Stomach smooth muscle (tissue), 2 donors: ENCODE data around the gene UGT1A4.
"Not testable (repeated sequence)": the region's sequence is repeated elsewhere in the genome, so short reads cannot be mapped to it uniquely, and the experiment has no call there.

ENCODE experiments used
- H3K27ac ChIP-seq: one replicate; pipeline ENCODE4 v1.7.0; 2013; ENCODE audit warnings: mild to moderate bottlenecking, low read length, inconsistent platforms
- H3K27me3 ChIP-seq, 2 donors: one replicate each; pipeline ENCODE4 v1.7.0; 2013; ENCODE audit warnings: low read length in 2 of 2; ENCODE audit not compliant: insufficient read depth in 2 of 2, control insufficient read depth in 1 of 2
- H3K36me3 ChIP-seq, 2 donors: one replicate each; pipeline ENCODE4 v1.7.0; 2013; ENCODE audit warnings: low read length in 2 of 2; ENCODE audit not compliant: control insufficient read depth in 2 of 2, insufficient read depth in 2 of 2
- H3K4me1 ChIP-seq: one replicate; pipeline ENCODE4 v1.7.0; 2013; ENCODE audit warnings: low read length; ENCODE audit not compliant: control insufficient read depth, insufficient read depth
- H3K4me3 ChIP-seq, 2 donors: one replicate each; pipeline ENCODE4 v1.7.0; 2013; ENCODE audit warnings: low read length in 2 of 2
- H3K9ac ChIP-seq, 2 donors: one replicate each; pipeline ENCODE4 v1.7.0; 2013; ENCODE audit warnings: low read length in 2 of 2, mild to moderate bottlenecking in 1 of 2
- H3K9me3 ChIP-seq, 2 donors: one replicate each; pipeline ENCODE4 v1.7.0; 2013; ENCODE audit warnings: low read length in 2 of 2; ENCODE audit not compliant: control insufficient read depth in 2 of 2
- donor health status: healthy.
- donor health status: Pancreatic carcinoma.

The UGT1A4 gene

GRCh38 chr2:233700028-233700635 lies 18.4 kb upstream of the UGT1A4 start:
- H3K4me1 ChIP-seq, result no peaks in the 10 kb centered on the region
- H3K4me3 ChIP-seq, result no peak overlapping the region
- H3K9me3 ChIP-seq, result no peaks in the 10 kb centered on the region
- H3K27me3 ChIP-seq, result no peaks in the 10 kb centered on the region
- H3K27ac ChIP-seq, result no peak overlapping the region
- no peak overlapping the region for H3K9ac ChIP-seq
- no peaks in the 10 kb centered on the region for H3K36me3 ChIP-seq

GRCh38 chr2:233700842-233701241 lies 17.7 kb upstream of the UGT1A4 start:
- H3K36me3 ChIP-seq, H3K4me3 ChIP-seq, H3K4me1 ChIP-seq, H3K9me3 ChIP-seq, H3K9ac ChIP-seq, H3K27me3 ChIP-seq, H3K27ac ChIP-seq: not testable (repeated sequence)

- no peaks in the 10 kb centered on the region for H3K4me1 ChIP-seq
- no peaks in the 10 kb centered on the region for H3K9me3 ChIP-seq
- no peak overlapping the region for H3K27ac ChIP-seq
- no peaks in the 10 kb centered on the region for H3K27me3 ChIP-seq
- H3K9ac ChIP-seq, result no peak overlapping the region
- no peak overlapping the region for H3K4me3 ChIP-seq
- H3K36me3 ChIP-seq, result no peaks in the 10 kb centered on the region
Measured at GRCh38 chr2:233702238-233702637, 16.3 kb upstream of the UGT1A4 start.

GRCh38 chr2:233705911-233706506 lies 12.5 kb upstream of the UGT1A4 start:
- Histone ChIP-seq H3K9ac (no peak overlapping the region), H3K27me3 (peaks cover under 1 to 2% of the 10 kb centered on the region in 2 donors), H3K4me3 (no peak overlapping the region), H3K27ac (no peak overlapping the region), H3K36me3 (no peaks in the 10 kb centered on the region), H3K9me3 (no peaks in the 10 kb centered on the region), H3K4me1 (no peaks in the 10 kb centered on the region)

GRCh38 chr2:233706720-233707119 lies 11.8 kb upstream of the UGT1A4 start:
- no peak overlapping the region for H3K4me3 ChIP-seq
- H3K27ac ChIP-seq, result no peak overlapping the region
- no peaks in the 10 kb centered on the region for H3K36me3 ChIP-seq
- H3K27me3 ChIP-seq, result peaks cover 2 to 3% of the 10 kb centered on the region in 2 donors
- no peak overlapping the region for H3K9ac ChIP-seq
- H3K4me1 ChIP-seq, result no peaks in the 10 kb centered on the region
- H3K9me3 ChIP-seq, result no peaks in the 10 kb centered on the region

GRCh38 chr2:233707940-233708644 lies 10.4 kb upstream of the UGT1A4 start:
- H3K27ac ChIP-seq, result no peak overlapping the region
- no peak overlapping the region for H3K4me3 ChIP-seq
- H3K9ac ChIP-seq, result no peak overlapping the region
- no peaks in the 10 kb centered on the region for H3K36me3 ChIP-seq
- H3K27me3 ChIP-seq, result peaks cover 2 to 5% of the 10 kb centered on the region in 2 donors
- no peaks in the 10 kb centered on the region for H3K9me3 ChIP-seq
- H3K4me1 ChIP-seq, result no peaks in the 10 kb centered on the region

GRCh38 chr2:233708942-233709341 lies 9.6 kb upstream of the UGT1A4 start:
- Histone ChIP-seq H3K36me3 (no peaks in the 10 kb centered on the region), H3K9me3 (no peaks in the 10 kb centered on the region), H3K27ac (no peak overlapping the region), H3K4me1 (no peaks in the 10 kb centered on the region), H3K27me3 (peaks cover 2 to 5% of the 10 kb centered on the region in 2 donors), H3K4me3 (no peak overlapping the region), H3K9ac (no peak overlapping the region)

GRCh38 chr2:233711312-233712008 lies 7.1 kb upstream of the UGT1A4 start:
- H3K9ac ChIP-seq, result no peak overlapping the region

GRCh38 chr2:233712611-233713261 lies 5.8 kb upstream of the UGT1A4 start, which contains the start of gene UGT1A5:
Gene UGT1A5 (plus strand): TSS chr2:233712907. CDS start chr2:233712992, 85 bp downstream.
- peaks cover 6 to 9% of the 10 kb centered on the region in 2 donors for H3K27me3 ChIP-seq
- no peaks in the 10 kb centered on the region for H3K9me3 ChIP-seq
- H3K36me3 ChIP-seq, result no peaks in the 10 kb centered on the region
- no peak within 1 kb of the TSS for H3K27ac ChIP-seq
- no peak within 1 kb of the TSS for H3K4me3 ChIP-seq
- H3K9ac ChIP-seq, result no peak within 1 kb of the TSS
- no peaks in the 10 kb centered on the region for H3K4me1 ChIP-seq

More at GRCh38 chr2:233711312-233712008, 7.1 kb upstream of the UGT1A4 start:
- Histone ChIP-seq H3K27me3 (peaks cover 2 to 5% of the 10 kb centered on the region in 2 donors), H3K4me3 (no peak overlapping the region), H3K27ac (no peak overlapping the region), H3K9me3 (no peaks in the 10 kb centered on the region), H3K36me3 (no peaks in the 10 kb centered on the region), H3K4me1 (no peaks in the 10 kb centered on the region)

- no peak overlapping the region for H3K9ac ChIP-seq
- no peaks in the 10 kb centered on the region for H3K36me3 ChIP-seq
- no peaks in the 10 kb centered on the region for H3K9me3 ChIP-seq
- no peak overlapping the region for H3K4me3 ChIP-seq
- H3K4me1 ChIP-seq, result no peaks in the 10 kb centered on the region
- H3K27ac ChIP-seq, result no peak overlapping the region
- peaks cover 7 to 11% of the 10 kb centered on the region in 2 donors for H3K27me3 ChIP-seq
Measured at GRCh38 chr2:233713262-233713615, 5.3 kb upstream of the UGT1A4 start.
